Mammary epithelial cell (primary cell): ENCODE measurements around the gene S1PR4.

Experiments
- CTCF ChIP-seq, 2 donors: IDR thresholded peaks in 1 of 2; conservative IDR thresholded peaks in 1 of 2; 2 replicates each; pipeline ENCODE4 v1.5.1; 2011 to 2012; ENCODE audit warnings: inconsistent platforms in 2 of 2, low read length in 2 of 2, mild to moderate bottlenecking in 2 of 2, control low read depth in 1 of 2, low read depth in 1 of 2; ENCODE audit not compliant: insufficient read depth in 1 of 2; ENCODE audit errors: extremely low read depth in 1 of 2
- EZH2 ChIP-seq: IDR thresholded peaks from 2 replicates; pipeline ENCODE4 v1.6.1; 2012; ENCODE audit warnings: low read length, inconsistent platforms, borderline replicate concordance

GRCh38 chr19:3189702-3190469 lies 11.3 kb downstream of the S1PR4 start:
- no peak for TF ChIP-seq CTCF (conservative IDR thresholded peaks at IDR 0.05 in 1 of 2, IDR thresholded peaks at IDR 0.05 in 1 of 2; ENCODE audit: extremely low read depth in 1 of 2, insufficient read depth in 1 of 2, low read depth in 1 of 2, low read length in 2 of 2)
- TF ChIP-seq EZH2 = no peak
